ENCODE results near the gene DYNLT5. TPM values are rescaled to one million over a fixed set of nuclear protein-coding genes. Genes with fewer than 3 reads are reported as not detected.
"Not testable (repeated sequence)": the region's sequence is repeated elsewhere in the genome, so short reads cannot be mapped to it uniquely, and the experiment has no call there.

The DYNLT5 gene
- total RNA-seq, result 1.7 TPM
- long read RNA-seq, partial matches to known transcripts, result 0 of 4 reads
- long read RNA-seq, other reads (novel, unspliced or antisense), result 1 of 4 reads

- peak; percentile 90 for DNase-seq (ENCODE audit: low spot score)
These were observed at the start of gene DYNLT5 for GRCh38 chr1:66752000-66752592. TSS of gene DYNLT5 (plus strand) at chr1:66752459. CDS start at chr1:66754659, 2,200 bp downstream.

GRCh38 chr1:66704177-66704875, 47.9 kb upstream of the DYNLT5 start:
- no peak for DNase-seq (ENCODE audit: low spot score)

GRCh38 chr1:66705110-66705509, 47.1 kb upstream of the DYNLT5 start:
- no peak for DNase-seq (ENCODE audit: low spot score)

- DNase-seq (ENCODE audit: low spot score), result no peak
These were observed 40.8 kb upstream of the DYNLT5 start for GRCh38 chr1:66711420-66711819.

- no peak for DNase-seq (ENCODE audit: low spot score)
These were observed 39.4 kb upstream of the DYNLT5 start for GRCh38 chr1:66712839-66713238.

- DNase-seq (ENCODE audit: low spot score), result no peak
These were observed 28.3 kb upstream of the DYNLT5 start for GRCh38 chr1:66723985-66724384.

- DNase-seq (ENCODE audit: low spot score), result no peak
These were observed 26.2 kb upstream of the DYNLT5 start for GRCh38 chr1:66725885-66726665.

GRCh38 chr1:66728021-66728420, 24.2 kb upstream of the DYNLT5 start:
- no peak for DNase-seq (ENCODE audit: low spot score)

- not testable (repeated sequence) for DNase-seq (ENCODE audit: low spot score)
These were observed 23.5 kb upstream of the DYNLT5 start for GRCh38 chr1:66728716-66729115.

GRCh38 chr1:66729119-66729518, 23.1 kb upstream of the DYNLT5 start:
- no peak for DNase-seq (ENCODE audit: low spot score)

- DNase-seq (ENCODE audit: low spot score), result no peak
These were observed 22.7 kb upstream of the DYNLT5 start for GRCh38 chr1:66729523-66729922.

- no peak for DNase-seq (ENCODE audit: low spot score)
These were observed 21.8 kb upstream of the DYNLT5 start for GRCh38 chr1:66730462-66730861.

- DNase-seq (ENCODE audit: low spot score), result no peak
These were observed 20.9 kb upstream of the DYNLT5 start for GRCh38 chr1:66731170-66731865.

- DNase-seq (ENCODE audit: low spot score), result no peak
These were observed 19.7 kb upstream of the DYNLT5 start for GRCh38 chr1:66732407-66733166.

- no peak for DNase-seq (ENCODE audit: low spot score)
These were observed 18.8 kb upstream of the DYNLT5 start for GRCh38 chr1:66733348-66734017.

GRCh38 chr1:66734531-66734930, 17.7 kb upstream of the DYNLT5 start:
- not testable (repeated sequence) for DNase-seq (ENCODE audit: low spot score)

- no peak for DNase-seq (ENCODE audit: low spot score)
These were observed 14.4 kb upstream of the DYNLT5 start for GRCh38 chr1:66737836-66738235.

GRCh38 chr1:66739401-66740157, 12.7 kb upstream of the DYNLT5 start:
- DNase-seq (ENCODE audit: low spot score), result no peak

- DNase-seq (ENCODE audit: low spot score), result no peak
These were observed 6.8 kb upstream of the DYNLT5 start for GRCh38 chr1:66745451-66745850.

Data from mesenteric fat pad (tissue), 1 donor.